ENCODE measurements around the gene CDC42EP4. TPM values are rescaled to one million over a fixed set of nuclear protein-coding genes. Genes with fewer than 3 reads are reported as not detected.

Gene CDC42EP4
- polyA plus RNA-seq, 1 donor from 2014 or later = 19.4 TPM

GRCh38 chr17:73304438-73304837, 7.4 kb downstream of the CDC42EP4 start:
- no peaks in the 10 kb centered on the region for H3K9me3 ChIP-seq (ENCODE audit: low read length)
- no peak overlapping the region for H3K9ac ChIP-seq (ENCODE audit: low read length)
- H3K79me2 ChIP-seq (replicated peaks; ENCODE audit: insufficient read depth, low read length) = peaks cover 89% of the 10 kb centered on the region
- no peaks in the 10 kb centered on the region for H3K9me2 ChIP-seq (ENCODE audit: insufficient read depth, low read length)
- no peaks in the 10 kb centered on the region for H3K36me3 ChIP-seq (ENCODE audit: insufficient read depth, low read length)
- H2AFZ ChIP-seq (ENCODE audit: low read depth, low read length) = no peak overlapping the region
- no peak for TF ChIP-seq POLR2AphosphoS5 (IDR thresholded peaks at IDR 0.05)
- H3K4me3 ChIP-seq (ENCODE audit: low read length) = no peak overlapping the region
- no peak overlapping the region for H3K4me2 ChIP-seq (ENCODE audit: low read length)
- H3F3A ChIP-seq (ENCODE audit: insufficient read depth, low read length, poor library complexity, severe bottlenecking) = no peaks in the 10 kb centered on the region
- no peaks in the 10 kb centered on the region for H4K20me1 ChIP-seq (ENCODE audit: insufficient read depth)
- H3K27me3 ChIP-seq (ENCODE audit: insufficient read depth, low read depth, low read length) = no peaks in the 10 kb centered on the region
- H3K27ac ChIP-seq (ENCODE audit: low read length) = no peak overlapping the region

GRCh38 chr17:73302189-73302588, 9.6 kb downstream of the CDC42EP4 start:
- Histone ChIP-seq H4K20me1 (ENCODE audit: insufficient read depth) (no peaks in the 10 kb centered on the region), H3F3A (ENCODE audit: insufficient read depth, low read length, poor library complexity, severe bottlenecking) (no peaks in the 10 kb centered on the region), H3K27ac (ENCODE audit: low read length) (no peak overlapping the region), H3K9ac (ENCODE audit: low read length) (no peak overlapping the region), H3K9me3 (ENCODE audit: low read length) (no peaks in the 10 kb centered on the region), H3K4me3 (ENCODE audit: low read length) (no peak overlapping the region), H3K4me2 (ENCODE audit: low read length) (no peak overlapping the region), H3K36me3 (ENCODE audit: insufficient read depth, low read length) (no peaks in the 10 kb centered on the region), H3K27me3 (ENCODE audit: insufficient read depth, low read depth, low read length) (no peaks in the 10 kb centered on the region), H3K79me2 (replicated peaks; ENCODE audit: insufficient read depth, low read length) (peaks cover 74% of the 10 kb centered on the region), H2AFZ (ENCODE audit: low read depth, low read length) (no peak overlapping the region), H3K9me2 (ENCODE audit: insufficient read depth, low read length) (no peaks in the 10 kb centered on the region)
- TF ChIP-seq RAD21 (conservative IDR thresholded peaks at IDR 0.05) (no peak), EZH2 (IDR thresholded peaks at IDR 0.05; ENCODE audit: borderline replicate concordance, insufficient read depth, low read length, poor library complexity, severe bottlenecking) (no peak), TAF1 (IDR thresholded peaks at IDR 0.05; ENCODE audit: low read depth) (no peak), REST (IDR thresholded peaks at IDR 0.05; ENCODE audit: borderline replicate concordance) (no peak), POLR2AphosphoS5 (IDR thresholded peaks at IDR 0.05) (no peak), EP300 (conservative IDR thresholded peaks at IDR 0.05; ENCODE audit: poor library complexity, severe bottlenecking) (no peak), MXI1 (conservative IDR thresholded peaks at IDR 0.05; ENCODE audit: poor library complexity, severe bottlenecking) (no peak), CTCF (IDR thresholded peaks at IDR 0.05; ENCODE audit: poor library complexity, severe bottlenecking) (no peak)

GRCh38 chr17:73301369-73301768, 10.4 kb downstream of the CDC42EP4 start:
- Histone ChIP-seq H3K36me3 (ENCODE audit: insufficient read depth, low read length) (no peaks in the 10 kb centered on the region), H3K4me3 (ENCODE audit: low read length) (no peak overlapping the region), H3K4me2 (ENCODE audit: low read length) (no peak overlapping the region), H3F3A (ENCODE audit: insufficient read depth, low read length, poor library complexity, severe bottlenecking) (no peaks in the 10 kb centered on the region), H3K9me2 (ENCODE audit: insufficient read depth, low read length) (no peaks in the 10 kb centered on the region), H3K79me2 (replicated peaks; ENCODE audit: insufficient read depth, low read length) (peaks cover 68% of the 10 kb centered on the region), H3K27ac (ENCODE audit: low read length) (no peak overlapping the region), H3K27me3 (ENCODE audit: insufficient read depth, low read depth, low read length) (no peaks in the 10 kb centered on the region), H3K9me3 (ENCODE audit: low read length) (no peaks in the 10 kb centered on the region), H3K9ac (ENCODE audit: low read length) (no peak overlapping the region), H2AFZ (ENCODE audit: low read depth, low read length) (no peak overlapping the region), H4K20me1 (ENCODE audit: insufficient read depth) (no peaks in the 10 kb centered on the region)
- TF ChIP-seq MXI1 (conservative IDR thresholded peaks at IDR 0.05; ENCODE audit: poor library complexity, severe bottlenecking) = no peak
- no peak for TF ChIP-seq SMC3 (conservative IDR thresholded peaks at IDR 0.05; ENCODE audit: poor library complexity)

All from neural cell (in vitro differentiated cells).